Measurements from ENCODE around the gene EMILIN2. TPM values are rescaled to one million over a fixed set of nuclear protein-coding genes. Genes with fewer than 3 reads are reported as not detected.

The EMILIN2 gene
- total and polyA plus RNA-seq, 10 donors, result 7.5 to 47.7 (median 21.3) TPM

DNA sequence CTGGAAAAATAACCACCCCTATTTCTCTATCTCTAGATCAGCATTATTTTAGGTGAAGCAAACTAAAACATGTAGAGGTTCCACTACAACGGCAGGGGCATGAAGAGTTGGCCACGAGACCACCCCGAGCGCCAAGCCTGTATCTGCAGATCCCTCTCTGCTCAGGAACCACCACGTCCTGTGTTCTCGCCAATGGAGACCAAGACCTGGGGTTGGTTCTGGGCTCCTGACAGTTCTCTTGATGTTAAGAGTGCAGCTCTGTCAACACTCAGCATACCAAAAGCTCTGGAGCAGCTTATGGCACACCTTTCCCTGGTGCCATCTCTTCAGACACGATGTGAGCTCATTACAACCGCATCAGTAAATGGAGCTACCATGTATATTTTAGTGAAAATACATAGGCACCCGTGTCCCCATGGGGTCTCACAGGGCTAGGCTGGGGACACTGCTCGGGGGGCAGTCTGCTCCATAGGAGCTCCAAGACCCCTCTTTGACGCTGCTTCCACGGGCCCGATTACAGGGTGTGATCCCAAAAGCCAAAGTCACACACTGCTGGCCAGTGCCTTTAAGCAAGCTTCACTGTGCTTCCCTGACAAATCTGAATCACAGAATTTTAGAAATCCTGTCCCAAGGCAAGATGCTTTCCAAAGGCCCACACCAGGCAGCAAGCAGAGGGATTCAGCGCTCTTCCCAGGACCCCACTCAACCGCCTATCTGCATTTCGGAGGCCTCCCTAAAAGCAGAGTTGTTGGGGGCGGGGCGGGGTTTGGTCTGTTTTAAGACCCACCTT is 72.2 kb downstream of the EMILIN2 start:
- Histone ChIP-seq H3K36me3 (peaks cover 9 to 98% (median 75%) of the 10 kb centered on the region in 6 donors), H3K4me3 (no peak overlapping the region), H3K9me3 (no peaks in the 10 kb centered on the region), H3K27ac (peak overlapping the region in 2 of 8 donors; percentile 55 to 72), H3K4me1 (peaks cover 12 to 25% (median 23%) of the 10 kb centered on the region in 6 donors), H3K27me3 (replicated peaks in 1 of 7) (no peaks in the 10 kb centered on the region)
- TF ChIP-seq POLR2AphosphoS5 (IDR thresholded peaks at IDR 0.05), result no peak
- no peak for DNase-seq
- intact Hi-C loops (cut with DNase I; ENCODE audit: low total_unique reads), result no loop called here
- 95 to 97% (median 95%) methylated on average over 18 of the region's 18 CpGs for WGBS, 5 donors

DNA sequence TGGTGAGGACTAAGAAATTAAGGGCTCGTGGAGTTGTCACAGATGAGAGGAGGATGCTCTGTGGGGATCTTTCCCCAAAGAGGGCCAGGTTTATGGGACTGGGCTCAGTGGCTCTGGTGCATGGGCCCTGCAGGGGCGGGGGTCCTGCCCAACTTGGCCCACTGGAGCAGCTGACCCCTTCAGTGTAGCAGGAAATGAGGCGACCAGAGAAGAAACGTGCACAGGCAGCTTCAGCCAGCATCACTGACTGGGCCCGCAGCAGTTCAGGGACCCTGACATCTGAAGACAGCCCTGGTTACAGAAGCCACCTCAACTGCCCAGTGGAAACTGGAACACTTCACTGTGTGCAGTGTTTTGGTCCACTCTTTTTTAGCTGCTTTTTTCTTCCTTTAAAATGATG is 72.8 kb downstream of the EMILIN2 start:
- no peak for DNase-seq
- WGBS, 5 donors, result 71 to 93% (median 84%) methylated on average over 5 of the region's 5 CpGs

DNA sequence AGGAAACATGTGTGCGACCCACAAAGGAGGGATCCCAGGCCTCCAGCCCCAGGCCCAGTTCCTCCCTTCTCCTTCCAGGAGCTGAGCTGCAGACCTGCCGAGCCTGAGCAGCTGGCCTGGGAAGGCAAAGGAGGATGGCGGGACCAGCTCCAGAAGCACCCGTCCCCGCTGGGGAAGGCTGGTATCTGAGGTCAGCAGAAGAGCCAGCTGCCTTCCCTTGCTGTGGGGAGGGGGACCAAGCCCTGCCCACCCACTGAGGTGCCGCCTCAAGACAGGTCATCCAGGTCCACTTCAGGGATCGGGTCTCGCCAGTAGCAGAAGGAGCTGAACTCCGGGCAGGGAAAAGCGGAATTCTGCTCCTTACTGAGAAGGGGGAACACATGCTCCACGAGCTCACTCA is 73.2 kb downstream of the EMILIN2 start:
- H3K4me3 ChIP-seq, result no peak overlapping the region
- 85 to 92% (median 88%) methylated on average over 10 to 11 of the region's 11 CpGs for WGBS, 5 donors
- DNase-seq, result no peak
- peak in 2 of 3 donors; percentile 26 to 73 for TF ChIP-seq POLR2AphosphoS5 (IDR thresholded peaks at IDR 0.05)
- TF ChIP-seq CTCF (IDR thresholded peaks at IDR 0.05 in 8 of 11, conservative IDR thresholded peaks at IDR 0.05 in 3 of 11), result no peak
- H3K27me3 ChIP-seq (replicated peaks in 1 of 7), result no peaks in the 10 kb centered on the region
- H3K4me1 ChIP-seq, result peaks cover 12 to 25% (median 23%) of the 10 kb centered on the region in 6 donors
- no peaks in the 10 kb centered on the region for H3K9me3 ChIP-seq
- intact Hi-C loops (cut with DNase I; ENCODE audit: low total_unique reads), result no loop called here
- peaks cover 9 to 98% (median 76%) of the 10 kb centered on the region in 6 donors for H3K36me3 ChIP-seq
- no peak overlapping the region for H3K27ac ChIP-seq

More for the DNA sequence above, 72.8 kb downstream of the EMILIN2 start:
- H3K27ac ChIP-seq, result no peak overlapping the region
- H3K9me3 ChIP-seq, result no peaks in the 10 kb centered on the region
- intact Hi-C loops (cut with DNase I; ENCODE audit: low total_unique reads), result no loop called here
- H3K4me1 ChIP-seq, result peaks cover 12 to 25% (median 23%) of the 10 kb centered on the region in 6 donors
- H3K27me3 ChIP-seq (replicated peaks in 1 of 7), result no peaks in the 10 kb centered on the region
- TF ChIP-seq POLR2AphosphoS5 (IDR thresholded peaks at IDR 0.05) (no peak), POLR2A (IDR thresholded peaks at IDR 0.05) (no peak), CTCF (IDR thresholded peaks at IDR 0.05 in 8 of 11, conservative IDR thresholded peaks at IDR 0.05 in 3 of 11) (no peak)
- peaks cover 9 to 98% (median 75%) of the 10 kb centered on the region in 6 donors for H3K36me3 ChIP-seq
- no peak overlapping the region for H3K4me3 ChIP-seq

DNA sequence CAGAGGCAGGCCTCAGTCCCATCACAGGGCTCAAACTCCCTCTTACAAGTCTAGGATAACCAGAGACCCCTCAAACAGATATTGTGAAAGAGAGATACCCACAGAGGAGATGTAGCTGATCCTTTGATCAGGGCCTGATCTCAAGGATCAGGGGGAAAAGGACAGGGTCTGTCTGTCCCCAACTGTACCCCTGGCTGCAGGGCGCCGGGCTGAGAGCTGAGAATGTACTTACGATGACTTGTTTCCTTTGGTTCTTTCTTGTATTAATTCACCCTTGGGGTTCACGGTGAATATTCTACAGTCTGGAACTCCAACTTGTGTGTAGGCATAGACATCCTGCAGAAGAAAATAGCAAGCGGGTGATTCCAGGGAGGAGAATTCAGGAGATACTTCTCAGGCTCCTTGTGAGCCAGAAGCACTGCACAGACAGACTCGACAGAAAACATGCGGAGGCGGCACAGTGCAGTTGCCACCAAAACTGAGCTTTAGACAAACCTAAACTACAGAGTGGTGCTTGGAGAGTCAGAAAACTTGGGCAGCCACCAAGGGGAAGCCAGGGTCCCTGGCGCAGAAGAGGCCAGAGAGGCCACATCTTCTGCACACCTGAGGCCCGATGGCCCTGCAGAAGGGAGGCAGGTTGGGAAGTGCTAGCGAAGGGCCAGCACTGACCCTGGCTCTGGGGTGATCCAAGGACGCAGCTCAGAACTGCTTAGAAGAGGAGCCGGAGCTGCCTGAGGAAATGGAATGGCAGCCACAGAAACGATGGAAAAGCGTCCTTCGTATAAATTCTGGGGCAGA is 73.9 kb downstream of the EMILIN2 start:
- intact Hi-C loops (cut with DNase I; ENCODE audit: low total_unique reads), result no loop called here

More for the DNA sequence above, 73.9 kb downstream of the EMILIN2 start:
- H3K9me3 ChIP-seq, result no peaks in the 10 kb centered on the region
- peaks cover 9 to 98% (median 78%) of the 10 kb centered on the region in 6 donors for H3K36me3 ChIP-seq
- no peak for DNase-seq
- no peaks in the 10 kb centered on the region for H3K27me3 ChIP-seq (replicated peaks in 1 of 7)
- no peak overlapping the region for H3K4me3 ChIP-seq
- H3K27ac ChIP-seq, result no peak overlapping the region
- peaks cover 12 to 25% (median 23%) of the 10 kb centered on the region in 6 donors for H3K4me1 ChIP-seq
- TF ChIP-seq POLR2AphosphoS5 (IDR thresholded peaks at IDR 0.05), result peak in 1 of 3 donors; percentile 48
- TF ChIP-seq POLR2A (IDR thresholded peaks at IDR 0.05), result no peak
- WGBS, 5 donors, result 92 to 97% (median 95%) methylated on average over 16 of the region's 16 CpGs

Data from spleen (tissue), 11 donors.